ENCODE data around the gene PIANP.

PIANP gene

GRCh38 chr12:6672143-6672542 is 28.5 kb downstream of the PIANP start:
- no peak for DNase-seq (ENCODE audit: low read depth in 2 of 2)

- no peak for DNase-seq (ENCODE audit: low read depth in 2 of 2)
These were observed 32.9 kb downstream of the PIANP start for GRCh38 chr12:6667559-6668210.

GRCh38 chr12:6666211-6666610 is 34.4 kb downstream of the PIANP start:
- no peak for DNase-seq (ENCODE audit: low read depth in 2 of 2)

GRCh38 chr12:6664902-6665301 is 35.7 kb downstream of the PIANP start:
- no peak for DNase-seq (ENCODE audit: low read depth in 2 of 2)

GRCh38 chr12:6662906-6663742 is 37.5 kb downstream of the PIANP start, which contains the start of gene ING4:
Gene ING4 (minus strand): TSS chr12:6663119. CDS start chr12:6663101, 18 bp downstream.
- DNase-seq (ENCODE audit: low read depth in 2 of 2) = peak; percentile 93 to 94

GRCh38 chr12:6662602-6662905 is 38.1 kb downstream of the PIANP start:
- DNase-seq (ENCODE audit: low read depth in 2 of 2) = no peak

- no peak for DNase-seq (ENCODE audit: low read depth in 2 of 2)
These were observed 46.6 kb downstream of the PIANP start for GRCh38 chr12:6653987-6654386.

GRCh38 chr12:6653342-6653741 is 47.3 kb downstream of the PIANP start:
- DNase-seq (ENCODE audit: low read depth in 2 of 2) = no peak

- DNase-seq (ENCODE audit: low read depth in 2 of 2) = no peak
These were observed 48.2 kb downstream of the PIANP start for GRCh38 chr12:6652391-6652790.

- DNase-seq (ENCODE audit: low read depth in 2 of 2) = no peak
These were observed 49.8 kb downstream of the PIANP start for GRCh38 chr12:6650832-6651231.

GRCh38 chr12:6647083-6647604 is 53.5 kb downstream of the PIANP start, which contains the start of gene ACRBP:
Gene ACRBP (minus strand): TSS chr12:6647432. CDS start chr12:6647366, 66 bp downstream.
- no peak for DNase-seq (ENCODE audit: low read depth in 2 of 2)

GRCh38 chr12:6646276-6647082 is 54.1 kb downstream of the PIANP start:
- DNase-seq (ENCODE audit: low read depth in 2 of 2) = no peak

GRCh38 chr12:6644903-6645302 is 55.7 kb downstream of the PIANP start:
- DNase-seq (ENCODE audit: low read depth in 2 of 2) = no peak

- no peak for DNase-seq (ENCODE audit: low read depth in 2 of 2)
These were observed 56.4 kb downstream of the PIANP start for GRCh38 chr12:6644257-6644596.

Measured in stimulated activated CD8-positive, alpha-beta memory T cell treated with anti-CD3 and anti-CD28 coated beads, Interleukin-15, amount 100 ng/mL, for 48 hours (primary cell).